GM12864 (cell line): ENCODE measurements around the gene TSPEAR.

Source experiments
- DNase-seq: peaks from one replicate; pipeline ENCODE4 v3.0.0-alpha.2; 2011; ENCODE audit warnings: low read depth
- H3K4me3 ChIP-seq: 2 replicates; pipeline ENCODE4 v1.5.1; 2011; ENCODE audit warnings: mild to moderate bottlenecking, low read depth, low read length, control low read depth
- TF ChIP-seq, protein P1 (sequence below): IDR thresholded peaks from 2 replicates; pipeline ENCODE4 v1.5.1; 2011; ENCODE audit warnings: low read depth, mild to moderate bottlenecking, moderate library complexity, low read length, control low read depth, inconsistent platforms; ENCODE audit errors: missing control alignments

Gene TSPEAR

DNA sequence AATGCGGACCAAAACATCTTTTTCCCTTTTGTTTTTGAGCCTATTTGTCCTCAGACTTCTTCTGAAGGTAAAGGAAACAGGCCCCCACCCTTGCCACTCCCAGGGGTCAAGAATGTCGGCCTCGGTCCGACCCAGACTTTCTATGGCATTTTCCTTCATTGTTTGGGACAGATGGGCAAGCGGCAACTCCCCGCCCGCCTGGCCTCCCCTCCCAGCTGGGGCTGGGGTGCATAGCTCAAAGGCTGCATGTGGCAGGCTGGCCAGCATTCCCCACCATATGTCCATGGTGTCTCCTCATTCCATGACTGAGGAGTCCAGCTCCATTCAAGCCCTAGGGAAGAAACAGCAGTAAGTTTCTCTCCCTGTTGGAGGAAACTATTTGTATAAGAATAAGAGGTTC is 29.4 kb upstream of the TSPEAR start:
- no peak overlapping the region for H3K4me3 ChIP-seq
- no peak for DNase-seq
- TF ChIP-seq, protein P1, sequence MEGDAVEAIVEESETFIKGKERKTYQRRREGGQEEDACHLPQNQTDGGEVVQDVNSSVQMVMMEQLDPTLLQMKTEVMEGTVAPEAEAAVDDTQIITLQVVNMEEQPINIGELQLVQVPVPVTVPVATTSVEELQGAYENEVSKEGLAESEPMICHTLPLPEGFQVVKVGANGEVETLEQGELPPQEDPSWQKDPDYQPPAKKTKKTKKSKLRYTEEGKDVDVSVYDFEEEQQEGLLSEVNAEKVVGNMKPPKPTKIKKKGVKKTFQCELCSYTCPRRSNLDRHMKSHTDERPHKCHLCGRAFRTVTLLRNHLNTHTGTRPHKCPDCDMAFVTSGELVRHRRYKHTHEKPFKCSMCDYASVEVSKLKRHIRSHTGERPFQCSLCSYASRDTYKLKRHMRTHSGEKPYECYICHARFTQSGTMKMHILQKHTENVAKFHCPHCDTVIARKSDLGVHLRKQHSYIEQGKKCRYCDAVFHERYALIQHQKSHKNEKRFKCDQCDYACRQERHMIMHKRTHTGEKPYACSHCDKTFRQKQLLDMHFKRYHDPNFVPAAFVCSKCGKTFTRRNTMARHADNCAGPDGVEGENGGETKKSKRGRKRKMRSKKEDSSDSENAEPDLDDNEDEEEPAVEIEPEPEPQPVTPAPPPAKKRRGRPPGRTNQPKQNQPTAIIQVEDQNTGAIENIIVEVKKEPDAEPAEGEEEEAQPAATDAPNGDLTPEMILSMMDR = no peak

DNA sequence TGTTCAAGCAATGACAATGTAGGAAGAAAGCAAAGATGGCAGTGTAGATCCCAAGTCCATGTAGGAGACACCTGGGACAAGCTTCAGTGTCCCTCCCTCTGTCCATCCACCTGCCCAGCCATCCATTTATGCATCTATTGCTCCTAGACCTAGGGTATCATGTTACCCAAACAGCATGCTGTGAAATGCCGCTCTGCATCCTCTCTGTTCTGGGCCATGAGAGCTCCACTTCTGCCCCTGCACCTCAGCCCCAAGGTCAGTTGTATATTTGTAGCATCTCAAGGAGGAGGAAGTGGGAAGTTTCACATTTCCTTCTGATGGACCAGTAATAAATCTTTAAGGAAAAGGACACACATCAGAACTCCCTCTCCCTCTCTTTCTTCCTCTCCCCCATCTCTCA is 27.9 kb upstream of the TSPEAR start:
- DNase-seq = no peak
- TF ChIP-seq, protein P1 = no peak

DNA sequence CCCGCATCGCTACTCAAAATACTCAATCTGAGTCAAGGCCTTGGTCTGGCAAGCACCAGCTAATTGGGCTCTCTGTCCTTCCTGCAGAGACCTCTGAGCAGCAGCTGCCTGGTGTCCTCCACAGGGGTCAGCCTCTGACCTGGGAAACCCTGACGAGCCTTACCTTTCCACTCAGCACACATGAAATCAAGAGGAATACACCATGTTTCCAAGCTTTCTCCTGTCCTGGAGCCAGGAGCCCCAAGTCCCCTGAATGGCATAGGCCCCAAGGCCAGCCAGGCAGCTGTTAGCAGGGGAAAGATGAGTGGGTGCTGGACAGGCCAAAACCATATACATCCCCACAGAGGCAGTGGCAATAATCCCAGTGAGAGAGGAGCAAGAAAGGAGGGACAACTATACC is 27.2 kb upstream of the TSPEAR start:
- H3K4me3 ChIP-seq = no peak overlapping the region
- no peak for DNase-seq
- TF ChIP-seq, protein P1 = no peak

More for the DNA sequence above, 27.9 kb upstream of the TSPEAR start:
- H3K4me3 ChIP-seq = no peak overlapping the region

DNA sequence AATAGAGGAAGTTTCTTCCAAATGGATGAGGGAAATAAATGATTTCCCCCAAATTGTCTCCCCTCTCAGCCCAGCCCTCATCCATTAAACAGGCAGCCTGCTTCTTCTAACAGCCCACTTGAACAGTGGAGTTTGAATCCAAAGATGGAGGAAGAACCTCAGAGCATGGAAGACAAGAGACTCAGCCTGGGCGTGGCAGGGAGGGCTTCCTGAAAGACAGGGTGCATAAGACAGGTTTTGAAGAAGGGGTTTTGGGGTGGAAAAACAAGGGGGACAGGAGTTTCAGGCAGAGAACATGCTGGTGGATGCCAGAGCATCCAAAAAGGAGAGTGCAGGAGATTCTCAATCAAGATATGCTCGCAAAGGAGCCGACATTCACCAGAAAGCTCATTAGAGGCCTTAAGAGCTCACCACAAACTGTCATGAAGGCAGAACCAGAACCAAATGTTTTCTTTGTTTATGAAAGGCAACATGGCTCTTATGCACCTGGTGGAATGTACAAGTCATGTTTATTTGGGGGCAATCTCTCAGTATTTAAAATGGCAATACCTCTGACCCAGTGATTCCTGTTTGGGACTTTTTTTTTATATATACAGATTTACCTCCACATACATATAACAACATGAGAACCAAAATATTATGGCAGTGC is 26.5 kb upstream of the TSPEAR start:
- no peak for DNase-seq
- no peak overlapping the region for H3K4me3 ChIP-seq
- TF ChIP-seq, protein P1 = no peak

DNA sequence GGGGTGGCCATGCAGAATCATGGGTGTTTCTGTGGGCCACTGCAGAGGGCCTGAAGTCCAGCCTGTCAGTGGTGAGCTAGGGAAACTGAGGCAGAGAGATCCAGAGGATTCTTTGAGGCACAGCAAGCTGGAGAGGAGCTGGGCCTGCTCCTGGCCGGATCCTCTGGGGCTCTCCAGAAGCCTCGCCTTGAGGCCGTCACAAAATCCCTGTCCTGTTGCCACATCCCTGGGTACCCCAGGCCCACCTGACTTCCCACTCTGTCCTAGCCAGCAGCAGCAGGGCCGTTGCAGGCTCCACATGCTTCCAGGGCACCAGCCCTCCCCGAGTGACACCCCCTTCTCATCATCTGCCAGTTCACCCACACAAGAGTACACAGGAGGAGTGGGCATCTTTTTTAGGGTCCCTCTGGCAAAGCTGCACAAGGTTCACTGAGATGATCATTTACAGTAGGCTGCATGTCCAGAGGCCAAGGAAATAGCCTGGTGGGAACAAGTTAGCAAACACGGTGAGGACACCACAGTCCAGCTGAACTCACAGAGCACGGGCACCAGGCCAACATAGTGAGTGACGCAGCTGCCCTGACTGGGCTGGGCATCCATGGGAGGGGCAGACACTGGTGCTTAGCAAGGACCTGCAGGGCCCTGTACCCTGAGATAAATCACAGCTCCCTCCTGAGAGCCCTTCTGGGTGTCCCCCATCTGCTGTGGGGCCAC is 25.1 kb upstream of the TSPEAR start:
- no peak for DNase-seq

DNA sequence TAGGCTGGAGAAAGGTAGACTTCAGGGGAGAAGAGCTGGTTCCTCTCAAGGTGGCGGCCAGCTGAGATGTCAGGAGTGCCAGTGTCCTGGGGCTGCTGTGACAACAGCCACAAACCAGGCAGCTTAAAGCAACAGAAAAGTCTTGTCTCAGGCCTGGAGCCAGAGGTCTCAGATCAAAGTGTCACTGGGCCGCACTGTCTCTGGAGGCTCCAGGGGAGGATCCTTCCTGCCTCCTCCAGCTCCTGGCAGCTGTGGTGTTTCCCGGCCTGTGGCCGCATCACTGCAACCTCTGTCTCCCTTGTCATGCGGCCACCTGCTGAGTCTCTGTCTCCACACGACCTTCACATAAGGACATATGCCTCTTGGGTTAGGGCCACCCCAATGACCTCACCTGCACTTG is 24.4 kb upstream of the TSPEAR start:
- TF ChIP-seq, protein P1 = no peak
- DNase-seq = no peak
- no peak overlapping the region for H3K4me3 ChIP-seq

More for the DNA sequence above, 25.1 kb upstream of the TSPEAR start:
- no peak overlapping the region for H3K4me3 ChIP-seq
- TF ChIP-seq, protein P1 = no peak
